Amniotic epithelial cell (primary cell): ENCODE results near the gene LNX2.
A peak's percentile ranks its signal among the peaks of the same experiment; 100 is the strongest.

Source experiments
- DNase-seq: peaks from one replicate; pipeline ENCODE4 v3.0.0-alpha.2; 2010; ENCODE audit warnings: low read depth

Gene LNX2

DNA sequence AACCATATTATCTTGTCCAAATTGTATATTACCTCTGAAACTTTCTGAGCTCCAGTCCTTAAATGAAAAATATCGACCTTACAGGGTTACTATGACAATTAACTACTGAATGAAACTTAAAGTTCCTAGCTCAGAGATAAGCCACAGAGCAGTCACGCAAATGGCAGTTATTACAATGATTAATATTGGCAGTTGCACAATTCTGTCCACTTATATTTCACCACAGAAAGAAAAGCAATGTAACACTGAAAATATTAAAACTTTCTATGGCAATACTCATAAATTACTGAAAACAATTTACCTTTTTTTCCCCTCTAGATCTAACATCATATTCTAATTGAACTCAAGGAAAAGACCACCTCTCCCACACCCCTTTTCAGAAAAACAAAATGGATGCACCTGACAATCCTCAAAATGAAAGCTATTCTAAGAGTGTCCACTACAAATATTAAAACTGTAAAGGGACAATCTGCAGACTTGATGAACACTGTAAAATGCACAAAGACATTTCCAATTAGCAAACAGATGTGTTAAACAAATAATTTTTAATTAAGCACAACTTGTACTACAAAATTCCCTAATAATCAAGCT, 14.6 kb downstream of the LNX2 start:
- DNase-seq: peak; percentile 43

DNA sequence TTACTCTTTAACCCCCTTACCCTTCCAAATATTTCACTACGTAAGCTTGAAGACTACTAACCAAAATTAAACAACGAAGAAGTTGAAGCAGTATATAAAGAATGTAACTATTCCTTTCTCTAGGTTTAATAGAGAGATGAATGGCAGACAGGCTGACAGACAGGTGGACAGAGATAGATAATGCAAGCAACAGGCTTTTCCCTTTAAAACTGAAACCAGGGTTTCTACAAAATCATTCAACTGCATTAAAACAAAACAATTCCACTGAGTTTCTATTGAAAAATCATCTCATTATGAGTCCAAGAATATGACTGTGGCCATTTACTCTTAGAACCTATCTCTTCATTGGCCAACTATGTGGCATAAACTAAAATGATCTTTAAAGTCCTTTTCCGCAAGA, 15.2 kb downstream of the LNX2 start:
- DNase-seq: no peak

DNA sequence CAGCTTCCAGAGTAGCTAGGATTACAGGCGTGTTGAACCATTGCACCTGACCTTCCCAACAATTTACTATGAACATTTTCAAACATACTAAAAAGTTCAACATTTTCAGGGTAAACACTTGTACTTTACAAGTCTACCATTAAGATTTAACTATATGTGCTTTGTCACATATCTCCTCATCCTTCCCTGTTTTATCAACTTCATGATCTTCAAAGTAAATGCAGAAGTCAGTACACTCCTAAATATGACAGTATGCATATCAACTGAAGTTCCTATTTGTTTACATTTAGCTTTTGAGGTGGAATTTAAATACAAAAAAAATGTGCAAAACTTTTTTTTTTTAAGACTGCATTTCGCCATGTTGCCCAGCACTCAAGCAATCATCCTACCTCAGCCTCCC, 18.5 kb downstream of the LNX2 start:
- no peak for DNase-seq

DNA sequence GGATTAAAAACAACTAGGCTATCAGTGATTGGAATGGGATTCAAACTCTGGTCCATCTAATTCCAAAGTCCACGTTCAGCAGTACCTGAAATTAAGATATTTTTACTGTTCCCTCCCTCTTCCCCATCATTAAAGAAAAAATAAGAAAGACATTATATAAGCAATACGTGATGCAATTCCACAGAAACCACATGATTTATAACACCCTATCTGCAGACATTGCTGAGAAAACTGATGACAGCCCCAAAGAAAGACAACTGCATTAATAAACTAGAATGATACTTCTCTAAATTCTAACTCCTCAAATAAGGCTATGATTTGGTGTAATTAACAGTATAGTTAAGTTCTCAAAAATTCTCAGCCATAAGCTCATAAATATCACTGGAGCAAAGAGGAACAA, 19.1 kb downstream of the LNX2 start:
- DNase-seq: no peak

DNA sequence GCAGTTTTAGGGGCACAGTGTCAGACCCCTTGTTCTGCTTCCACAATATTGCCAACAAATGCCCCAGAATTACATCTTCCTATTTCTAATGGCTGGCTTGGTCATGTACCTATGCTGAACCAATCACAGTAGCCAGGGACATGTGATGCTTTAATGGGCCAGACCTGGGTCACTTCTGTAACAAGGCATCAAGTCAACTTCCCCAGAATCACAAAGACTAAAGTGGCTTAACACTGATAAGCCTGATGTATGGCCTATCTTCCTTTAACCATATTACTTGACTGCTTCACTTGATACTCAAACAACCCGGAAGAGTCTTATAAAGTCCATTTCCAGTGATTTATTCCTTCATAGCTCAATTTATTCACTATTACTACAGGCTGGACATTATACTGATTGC, 19.6 kb downstream of the LNX2 start:
- DNase-seq: no peak

DNA sequence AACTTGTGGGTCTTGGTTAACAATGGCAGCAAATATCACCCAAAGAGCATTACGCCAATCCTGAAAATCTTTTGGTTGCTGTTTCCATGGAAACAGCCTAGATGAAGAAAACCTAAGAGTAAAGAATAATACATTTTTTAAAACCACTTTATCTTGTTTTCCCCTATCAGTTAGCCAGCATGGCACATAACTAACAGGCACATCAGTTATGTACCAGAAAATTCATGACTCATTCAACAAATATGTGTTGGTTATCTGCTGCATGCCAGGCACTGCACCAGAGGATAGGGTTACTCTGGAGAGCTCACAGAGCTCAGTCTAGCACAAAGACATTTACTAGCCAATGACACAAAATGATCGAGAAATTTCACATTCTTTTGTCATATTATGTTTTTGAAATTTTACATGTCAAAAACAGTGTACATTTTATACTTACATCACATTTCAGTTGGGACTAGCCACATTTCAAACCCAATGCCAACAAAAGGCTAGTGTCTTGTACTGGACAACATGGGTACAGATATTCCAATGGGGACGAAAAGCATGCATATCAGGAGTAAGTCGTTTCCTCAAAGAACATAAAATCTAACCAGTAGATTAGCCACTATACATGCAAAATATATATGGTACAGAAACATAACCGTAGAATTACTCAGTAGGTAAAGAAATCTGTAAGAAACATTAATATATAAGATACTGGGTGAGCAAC, 20.3 kb downstream of the LNX2 start:
- DNase-seq: peak; percentile 91

DNA sequence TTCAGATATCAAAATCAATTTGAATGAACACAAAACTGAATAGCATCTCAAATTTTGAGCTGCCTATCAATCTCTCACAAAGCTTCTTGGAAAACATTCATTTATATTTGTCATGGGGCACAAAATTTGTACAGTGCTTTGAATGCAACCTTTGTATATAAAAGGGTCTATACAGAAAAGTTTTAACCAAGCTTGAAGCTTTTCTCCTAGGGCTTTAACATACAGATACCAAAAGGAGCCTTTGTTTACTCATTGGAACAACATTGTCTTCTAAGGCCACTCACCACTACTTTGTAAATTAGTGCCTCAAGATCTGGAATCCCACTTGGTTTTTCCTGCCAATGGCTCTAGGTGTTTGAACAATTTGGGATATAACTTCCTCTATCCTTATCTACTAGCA, 21.2 kb downstream of the LNX2 start:
- no peak for DNase-seq

DNA sequence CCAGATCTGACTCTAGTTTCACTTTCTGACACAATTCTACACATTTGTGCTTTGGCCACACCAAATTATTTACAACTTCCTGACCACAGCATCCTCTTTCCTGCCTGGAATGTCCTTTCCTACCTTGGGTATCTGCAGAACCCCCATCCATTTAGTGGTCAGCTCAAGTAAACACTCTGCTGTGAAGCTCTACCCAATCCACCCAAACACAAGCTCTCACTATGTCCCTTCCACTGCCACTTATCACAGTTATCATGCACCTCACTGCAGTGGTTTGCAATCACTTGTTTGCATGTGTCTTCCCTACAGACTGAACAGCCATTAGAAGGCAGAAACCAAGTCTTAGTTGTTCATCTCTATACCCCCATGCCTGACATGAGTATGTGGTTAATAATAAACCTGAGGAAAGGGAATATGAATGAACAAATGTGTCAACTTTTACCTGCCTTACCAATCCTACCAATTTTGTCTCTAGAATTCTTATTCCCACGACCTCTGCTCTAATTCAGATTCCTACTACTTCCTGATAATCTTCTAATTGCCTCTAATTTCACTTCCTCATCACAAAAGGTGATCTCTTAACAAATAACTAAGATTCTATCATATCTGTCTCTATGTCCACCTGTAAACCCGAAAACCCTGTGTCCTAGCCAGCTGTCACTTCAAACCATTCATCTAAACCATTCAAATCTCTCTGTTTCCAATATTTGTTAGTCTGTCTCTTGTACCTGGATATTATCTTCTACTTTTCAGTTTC, 25.1 kb downstream of the LNX2 start:
- no peak for DNase-seq

DNA sequence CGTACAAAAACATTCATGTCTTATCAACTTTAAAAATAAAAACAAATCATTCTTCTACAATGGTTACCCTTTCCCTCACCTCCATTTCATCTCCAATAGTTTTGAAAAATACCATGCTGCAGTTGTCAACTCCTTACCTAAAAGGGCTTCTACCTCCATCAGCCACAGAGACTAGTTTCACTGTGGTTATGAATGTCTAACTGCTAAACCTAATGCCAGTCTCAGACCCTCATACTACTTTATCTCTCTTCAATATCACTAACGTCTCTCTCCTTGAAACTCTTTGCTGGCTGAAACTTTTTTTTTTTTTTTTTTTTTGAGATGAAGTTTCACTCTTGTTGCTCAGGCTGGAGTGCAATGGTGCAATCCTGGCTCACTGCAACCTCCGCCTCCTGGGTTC, 27.1 kb downstream of the LNX2 start:
- DNase-seq: no peak

DNA sequence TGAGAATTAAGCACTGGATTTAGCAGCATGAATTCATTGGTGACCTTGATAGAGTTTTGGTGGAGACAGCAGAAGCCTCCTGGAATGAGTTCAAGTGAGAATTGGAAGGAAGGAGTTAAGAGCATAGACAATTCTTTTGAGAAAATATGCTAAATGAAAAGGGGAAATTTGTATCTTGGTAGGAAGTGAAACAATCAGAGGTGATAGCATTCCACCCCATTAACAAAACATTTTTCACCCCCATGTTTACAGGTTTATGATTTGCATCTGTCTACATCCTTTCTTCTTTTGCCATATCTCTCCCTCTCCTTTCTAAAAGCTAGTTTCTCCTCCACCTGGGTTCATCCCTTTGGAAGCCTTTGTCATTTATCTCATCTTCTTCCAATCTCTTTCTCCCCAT, 27.5 kb downstream of the LNX2 start:
- no peak for DNase-seq

DNA sequence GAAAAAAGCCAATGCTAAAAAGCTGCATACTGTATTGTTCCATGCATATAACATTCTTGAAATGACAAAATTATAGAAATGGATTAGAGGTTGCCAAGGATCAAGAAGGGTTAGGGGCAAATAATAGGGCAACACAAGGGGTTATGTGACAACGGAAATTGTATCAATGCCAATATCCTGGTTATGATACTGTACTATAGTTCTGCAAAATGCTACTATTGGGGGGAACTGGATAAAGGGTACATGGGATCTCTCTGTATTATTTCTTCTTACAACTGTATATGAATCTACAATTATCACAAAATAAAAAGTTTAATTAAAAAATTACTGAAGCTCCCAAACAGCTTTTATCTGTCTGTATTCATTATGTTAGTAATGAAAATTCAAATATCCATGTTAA, 31.9 kb downstream of the LNX2 start:
- no peak for DNase-seq

DNA sequence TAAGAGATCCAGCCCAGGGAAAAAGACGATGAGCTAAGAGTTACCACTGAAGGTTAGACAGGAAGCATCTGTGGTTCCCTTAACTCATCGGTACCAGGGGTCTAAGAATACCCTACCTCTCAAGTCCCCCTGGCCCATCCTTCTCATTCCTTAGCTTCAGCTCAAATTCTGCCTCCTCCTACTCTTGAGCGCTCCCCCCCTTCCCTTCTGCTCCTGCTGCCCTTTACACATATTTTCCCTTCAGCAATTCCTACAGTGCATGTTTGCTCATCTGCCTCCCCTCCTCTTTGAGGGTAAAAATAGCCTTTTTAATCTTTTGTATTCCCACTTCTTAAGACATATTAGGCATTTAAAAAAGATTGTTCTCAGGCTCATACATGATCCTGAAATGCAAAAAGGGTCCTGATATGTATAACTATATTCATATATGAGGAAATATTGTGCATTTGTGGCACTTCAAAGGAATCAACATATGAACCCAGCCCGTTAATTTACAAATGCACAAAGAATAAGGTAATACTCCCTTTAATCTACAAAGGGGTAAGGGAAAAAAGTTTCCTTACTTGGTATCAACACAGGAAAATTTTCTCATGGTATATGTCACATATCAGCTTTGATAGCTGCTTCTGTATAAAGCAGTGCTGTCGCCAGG, 33.1 kb downstream of the LNX2 start:
- no peak for DNase-seq

DNA sequence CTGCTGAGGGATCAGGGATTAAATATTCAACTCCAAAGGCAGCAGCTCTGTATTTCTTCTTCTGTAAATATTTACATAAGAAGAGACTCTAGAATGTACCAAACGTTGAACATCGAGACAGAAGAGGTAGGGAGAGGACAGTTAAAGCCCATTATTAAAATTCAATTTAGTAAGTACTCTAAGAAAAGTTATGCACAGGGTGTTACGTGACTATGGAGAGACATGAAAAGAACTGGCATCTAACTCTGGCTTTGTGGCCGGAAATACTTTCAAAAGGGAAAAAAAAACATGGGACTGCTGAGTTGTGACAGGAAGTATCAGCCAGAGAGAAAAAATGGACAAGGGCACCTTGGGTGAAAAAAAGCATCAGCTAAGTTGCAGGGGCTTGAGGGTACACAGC, 36.7 kb downstream of the LNX2 start:
- DNase-seq: no peak

DNA sequence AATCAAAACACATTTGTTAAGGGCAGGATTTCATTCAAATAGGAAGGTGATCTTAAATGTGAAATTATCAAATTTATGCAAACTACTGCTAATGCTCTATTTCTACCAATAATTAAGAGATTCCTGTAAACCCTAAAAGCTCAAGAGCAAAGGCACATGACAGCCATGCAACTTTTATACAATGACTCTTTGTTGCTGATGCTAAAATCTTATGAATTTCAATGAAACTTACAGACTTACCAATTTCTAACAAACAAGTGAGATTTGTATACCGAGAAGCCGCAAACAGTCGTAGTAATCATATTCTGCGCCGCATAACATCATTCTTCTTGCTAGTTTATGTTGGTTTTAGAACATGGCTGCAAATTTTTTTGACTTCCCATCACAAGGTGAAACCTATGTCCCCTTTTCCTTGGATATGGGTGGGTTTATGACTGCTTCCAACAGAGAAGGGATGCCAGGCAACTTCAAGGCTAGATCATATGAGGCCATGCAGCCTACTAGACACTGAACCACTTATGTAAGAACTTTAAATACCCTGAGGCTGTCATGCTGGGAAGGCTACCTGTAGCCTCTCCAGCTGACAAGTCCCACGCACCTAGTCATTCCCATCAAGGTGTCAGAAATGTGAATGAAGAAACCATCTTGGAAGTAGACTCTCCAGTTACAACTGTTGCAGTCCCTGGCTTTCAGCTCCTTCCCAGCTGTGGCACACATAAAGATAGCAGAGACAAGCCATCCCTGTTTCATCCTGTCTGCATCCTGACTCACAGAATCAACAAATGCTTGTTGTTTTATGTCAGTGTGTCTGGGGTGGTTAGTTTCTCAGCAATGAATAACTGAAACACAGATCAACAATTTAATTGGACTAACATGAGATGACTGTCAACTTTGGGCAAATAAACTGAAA, 42.0 kb downstream of the LNX2 start:
- DNase-seq: peak; percentile 39

DNA sequence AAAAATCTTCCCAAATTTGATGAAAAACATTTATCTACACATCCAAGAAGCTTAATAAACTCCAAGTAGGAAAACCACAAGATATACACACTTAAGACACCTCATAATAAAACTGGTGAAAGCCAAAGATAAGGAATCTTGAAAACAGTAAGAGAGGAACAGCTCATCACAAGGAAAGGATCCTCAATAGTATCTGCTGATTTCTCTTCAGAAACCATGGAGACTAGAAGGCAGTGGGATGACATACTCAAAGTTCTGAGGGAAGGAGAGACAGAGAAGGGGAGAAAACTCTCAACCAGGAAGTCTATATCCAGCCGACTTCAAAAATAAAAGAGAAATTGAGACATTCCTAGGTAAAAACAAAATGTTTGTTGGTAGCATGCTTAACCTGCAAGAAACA, 45.7 kb downstream of the LNX2 start:
- DNase-seq: peak; percentile 37

DNA sequence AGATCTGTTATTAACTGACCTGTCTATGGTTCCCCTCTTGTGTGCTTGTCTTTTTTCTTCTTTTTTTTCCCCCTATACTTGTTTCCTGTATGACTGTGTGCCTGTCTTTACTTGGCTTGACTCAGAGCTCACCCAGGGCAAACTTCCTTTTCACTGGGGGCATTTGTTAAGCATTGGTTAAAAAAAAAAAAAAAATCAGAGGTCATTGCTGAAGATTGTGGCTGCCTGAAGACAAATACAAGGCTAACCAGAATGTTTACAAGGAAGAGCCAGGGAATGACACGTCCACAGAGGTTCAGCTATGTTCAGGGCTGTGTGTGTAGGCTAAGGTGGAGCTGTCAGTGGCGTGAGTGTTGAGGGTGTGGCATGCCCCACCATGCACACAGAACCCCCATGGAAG, 47.1 kb downstream of the LNX2 start:
- peak; percentile 58 for DNase-seq

DNA sequence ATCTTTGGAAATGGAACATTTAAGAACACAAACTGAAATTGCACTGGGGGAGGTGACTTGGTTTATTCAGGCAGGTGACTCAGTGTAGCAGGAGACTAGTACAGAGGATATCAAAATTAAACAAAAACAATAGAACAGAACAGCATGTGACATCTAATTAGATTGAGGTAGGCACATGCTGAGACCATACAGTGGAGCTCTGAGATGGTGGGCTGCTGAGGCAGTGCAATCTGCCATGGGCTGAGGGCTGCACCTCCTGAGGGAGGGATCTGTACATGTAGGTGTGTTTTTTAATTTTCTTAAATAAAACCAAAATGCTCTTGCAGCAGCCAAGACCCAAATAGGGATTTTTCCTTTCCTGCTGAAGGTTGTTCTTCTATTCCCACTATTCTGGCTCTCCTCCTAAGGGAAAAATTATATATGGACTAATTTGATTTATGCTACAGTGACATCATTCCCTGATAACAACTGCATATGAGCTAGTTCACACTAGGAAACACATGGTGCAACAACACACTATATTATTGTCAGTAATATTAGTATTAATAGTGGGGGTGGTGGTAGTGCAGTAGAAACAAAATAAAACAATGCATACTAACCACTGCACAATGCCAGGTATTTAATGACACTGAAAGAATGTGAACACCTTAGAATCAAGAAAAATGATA, 48.0 kb downstream of the LNX2 start:
- DNase-seq: no peak

DNA sequence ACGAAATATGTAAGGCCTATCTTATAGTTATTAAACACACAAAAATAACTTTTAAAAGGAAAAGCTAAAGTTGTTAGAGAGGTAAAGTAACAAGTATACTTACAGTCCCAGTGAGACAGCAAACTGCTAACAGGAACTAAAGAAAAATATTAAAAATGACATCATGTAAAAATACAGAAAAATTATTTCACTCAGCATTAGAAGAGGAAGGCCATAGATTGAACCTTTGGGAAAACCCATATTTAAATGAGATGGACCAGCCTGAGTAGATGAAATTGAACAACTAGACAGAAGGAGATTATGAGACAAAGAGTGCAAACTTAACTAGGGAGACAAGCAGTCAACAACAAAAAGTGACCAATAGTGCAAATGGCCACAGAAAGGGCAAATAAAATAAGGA, 49.4 kb downstream of the LNX2 start:
- DNase-seq: no peak

DNA sequence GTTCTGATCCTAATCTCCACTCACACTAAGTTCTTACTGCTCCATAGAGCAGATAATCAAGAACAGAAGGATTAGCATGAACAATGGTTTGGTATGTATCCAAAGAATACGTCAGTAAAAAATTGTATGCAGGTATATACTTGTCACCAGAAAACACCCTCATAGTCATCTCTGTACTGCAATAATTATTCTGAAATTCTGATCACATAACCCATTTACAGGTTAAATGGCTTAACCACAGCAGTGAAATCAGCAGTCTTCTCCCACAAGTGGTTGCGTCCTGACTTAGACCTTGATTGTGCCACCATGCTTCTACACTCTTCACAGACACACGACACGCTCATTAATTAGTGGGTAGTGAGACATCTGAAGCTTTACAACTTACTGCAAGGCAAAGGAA, 50.9 kb downstream of the LNX2 start:
- no peak for DNase-seq

DNA sequence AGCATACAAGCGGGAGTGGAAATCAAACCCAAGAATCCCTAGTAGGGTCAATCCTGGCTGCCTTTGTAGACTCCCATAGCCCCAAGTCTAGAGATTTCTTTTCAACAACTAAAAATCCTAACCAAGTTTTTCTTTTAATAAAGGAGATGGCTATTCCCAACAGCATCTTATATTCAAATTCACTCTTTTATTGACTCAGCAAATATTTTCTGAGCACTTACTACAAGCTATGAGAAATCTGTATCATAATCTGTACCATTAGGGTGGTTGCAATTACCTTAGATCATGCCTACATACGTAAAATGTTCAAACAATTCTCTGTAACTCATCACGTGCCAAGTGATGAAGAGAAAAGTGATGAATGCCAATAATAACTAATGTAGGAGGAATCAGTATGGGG, 54.5 kb downstream of the LNX2 start:
- DNase-seq: no peak

DNA sequence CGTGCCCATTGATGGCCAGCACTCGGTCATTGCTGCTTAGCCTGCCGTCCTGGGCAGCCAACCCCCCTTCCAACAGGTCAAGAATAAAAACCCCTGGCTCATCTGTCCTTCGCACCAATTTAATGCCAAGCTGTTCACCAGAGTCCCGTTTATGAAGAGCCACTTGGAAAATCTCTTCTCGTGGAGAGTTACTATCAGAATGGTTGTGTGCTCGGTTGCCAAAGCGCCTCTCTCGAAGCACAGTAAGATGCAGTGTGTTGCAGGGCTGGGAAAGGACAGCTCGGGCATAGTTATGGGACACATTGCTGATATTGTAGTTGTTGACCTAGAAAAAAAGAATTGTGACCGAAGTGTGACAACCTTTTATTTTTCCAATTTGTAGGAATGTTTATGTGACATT, 57.9 kb downstream of the LNX2 start:
- DNase-seq: no peak
